Measurements from ENCODE around the gene PFDN4. TPM values are rescaled to one million over a fixed set of nuclear protein-coding genes. Genes with fewer than 3 reads are reported as not detected.

The PFDN4 gene
- total RNA-seq, 2 experiments from 2014 or later = 17.5 to 17.7 TPM

DNA sequence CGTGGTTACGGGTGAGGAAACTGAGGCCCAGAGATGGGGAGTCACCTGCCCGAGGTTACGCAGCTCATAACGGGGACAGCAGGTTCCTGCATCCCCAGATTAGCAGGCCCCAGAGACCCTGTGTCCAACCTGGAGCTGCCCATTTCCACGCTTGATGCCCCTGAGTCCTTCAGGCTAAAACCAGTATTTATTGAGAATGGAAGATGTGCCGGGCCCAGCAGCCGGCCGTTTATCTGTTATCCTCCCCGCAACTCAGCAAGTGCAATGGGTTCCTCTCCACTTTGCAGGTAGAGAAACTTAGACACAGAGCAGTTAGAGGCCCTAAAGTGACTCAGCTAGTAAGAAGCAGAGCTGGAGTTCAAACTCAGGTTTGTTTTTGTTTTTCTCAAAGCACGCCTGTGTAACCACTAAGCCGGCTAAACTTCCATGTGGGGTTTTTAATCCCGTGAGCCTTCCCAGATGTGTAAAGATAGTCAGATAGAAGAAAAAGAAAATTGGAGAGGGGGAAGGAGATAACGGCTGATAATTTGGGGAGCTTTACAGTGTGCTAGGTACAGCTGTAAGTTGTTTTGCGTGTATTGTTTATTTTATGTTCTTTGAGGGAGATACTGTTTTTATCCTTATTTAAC lies 775 bp downstream of the PFDN4 start:
- Mint-ChIP-seq H3K9me3 (no peaks in the 10 kb centered on the region), H3K27ac (peak overlapping the region; percentile 50), H3K4me3 (peak overlapping the region; percentile 89), H3K36me3 (ENCODE audit: low read depth) (peaks cover 5% of the 10 kb centered on the region), H3K4me1 (ENCODE audit: low read depth) (peaks cover 37% of the 10 kb centered on the region), H3K27me3 (no peaks in the 10 kb centered on the region)
- TF ChIP-seq, protein P1, sequence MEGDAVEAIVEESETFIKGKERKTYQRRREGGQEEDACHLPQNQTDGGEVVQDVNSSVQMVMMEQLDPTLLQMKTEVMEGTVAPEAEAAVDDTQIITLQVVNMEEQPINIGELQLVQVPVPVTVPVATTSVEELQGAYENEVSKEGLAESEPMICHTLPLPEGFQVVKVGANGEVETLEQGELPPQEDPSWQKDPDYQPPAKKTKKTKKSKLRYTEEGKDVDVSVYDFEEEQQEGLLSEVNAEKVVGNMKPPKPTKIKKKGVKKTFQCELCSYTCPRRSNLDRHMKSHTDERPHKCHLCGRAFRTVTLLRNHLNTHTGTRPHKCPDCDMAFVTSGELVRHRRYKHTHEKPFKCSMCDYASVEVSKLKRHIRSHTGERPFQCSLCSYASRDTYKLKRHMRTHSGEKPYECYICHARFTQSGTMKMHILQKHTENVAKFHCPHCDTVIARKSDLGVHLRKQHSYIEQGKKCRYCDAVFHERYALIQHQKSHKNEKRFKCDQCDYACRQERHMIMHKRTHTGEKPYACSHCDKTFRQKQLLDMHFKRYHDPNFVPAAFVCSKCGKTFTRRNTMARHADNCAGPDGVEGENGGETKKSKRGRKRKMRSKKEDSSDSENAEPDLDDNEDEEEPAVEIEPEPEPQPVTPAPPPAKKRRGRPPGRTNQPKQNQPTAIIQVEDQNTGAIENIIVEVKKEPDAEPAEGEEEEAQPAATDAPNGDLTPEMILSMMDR (IDR thresholded peaks at IDR 0.05) = no peak
- Histone ChIP-seq H3K36me3 (ENCODE audit: insufficient read depth, low read length) (no peaks in the 10 kb centered on the region), H3K4me3 (ENCODE audit: low read length) (peak overlapping the region; percentile 85), H3K27ac (ENCODE audit: low read depth in 1 of 2, low read length in 2 of 2) (no peak overlapping the region), H3K9me3 (ENCODE audit: control insufficient read depth in 1 of 2, insufficient read depth in 1 of 2, low read length in 2 of 2) (no peaks in the 10 kb centered on the region), H3K4me1 (ENCODE audit: insufficient read depth, low read length) (peaks cover 17% of the 10 kb centered on the region), H3K27me3 (ENCODE audit: control insufficient read depth in 1 of 2, insufficient read depth in 2 of 2, low read length in 2 of 2) (no peaks in the 10 kb centered on the region)
- intact Hi-C loops (cut with DNase I, micrococcal nuclease) = no loop called here
- DNase-seq (no peak), ATAC-seq (ENCODE audit: poor library complexity) (no peak)
- POLR2A ChIA-PET = interaction anchor here (0.6 to 2.5 kb wide), 6 partner anchors 8 to 1903 kb away, joined by 3 to 14 read pairs (median 3); no protein-coding TSS in a partner anchor
- CTCF ChIA-PET = interaction anchor here (1.0 to 2.3 kb wide), 6 partner anchors 9 to 113 kb away, joined by 3 to 9 read pairs (median 4); no protein-coding TSS in a partner anchor

DNA sequence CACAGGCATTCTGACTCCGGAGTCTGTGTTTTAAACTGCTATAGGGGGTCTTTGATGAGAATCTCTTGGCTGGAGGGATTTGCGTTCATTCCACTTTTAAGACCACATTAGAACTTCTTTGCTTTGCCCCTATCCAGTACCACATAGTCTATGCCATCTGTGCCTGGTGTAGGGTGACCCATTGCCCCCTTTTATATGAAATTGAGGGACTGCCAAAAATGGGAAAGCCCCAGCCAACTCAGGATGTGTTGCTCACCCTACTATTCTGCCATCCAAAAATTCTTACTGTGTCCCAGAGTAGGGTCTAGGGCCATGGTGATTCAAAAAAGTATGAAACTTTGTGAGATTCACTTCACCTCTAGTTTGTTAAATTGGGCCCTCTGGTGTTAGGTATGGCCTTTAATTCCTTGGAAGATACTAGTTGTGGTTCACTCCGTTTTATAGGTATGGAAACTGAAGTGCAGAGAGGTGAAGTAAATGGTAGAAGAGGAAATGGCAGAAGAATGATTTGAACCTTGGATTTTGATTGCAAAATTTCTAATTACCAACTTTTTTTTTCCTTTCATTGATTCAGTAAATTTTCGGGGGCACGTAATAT lies 1.4 kb downstream of the PFDN4 start:
- H3K36me3 Mint-ChIP-seq (ENCODE audit: low read depth) = peaks cover 10% of the 10 kb centered on the region
- Histone ChIP-seq H3K36me3 (ENCODE audit: insufficient read depth, low read length) (no peaks in the 10 kb centered on the region), H3K9me3 (ENCODE audit: control insufficient read depth in 1 of 2, insufficient read depth in 1 of 2, low read length in 2 of 2) (no peaks in the 10 kb centered on the region), H3K27me3 (ENCODE audit: control insufficient read depth in 1 of 2, insufficient read depth in 2 of 2, low read length in 2 of 2) (no peaks in the 10 kb centered on the region), H3K4me3 (ENCODE audit: low read length) (no peak overlapping the region), H3K4me1 (ENCODE audit: insufficient read depth, low read length) (peaks cover 17% of the 10 kb centered on the region), H3K27ac (ENCODE audit: low read depth in 1 of 2, low read length in 2 of 2) (no peak overlapping the region)
- ATAC-seq (ENCODE audit: poor library complexity) (no peak), DNase-seq (no peak)
- H3K9me3 Mint-ChIP-seq = no peaks in the 10 kb centered on the region
- CTCF ChIA-PET = interaction anchor here (2.3 kb wide), 1 partner anchor 10 kb away, joined by 9 read pairs; no protein-coding TSS in a partner anchor
- peak overlapping the region; percentile 89 for H3K4me3 Mint-ChIP-seq
- peak overlapping the region; percentile 50 for H3K27ac Mint-ChIP-seq
- H3K27me3 Mint-ChIP-seq = no peaks in the 10 kb centered on the region
- intact Hi-C loops (cut with DNase I, micrococcal nuclease) = no loop called here
- POLR2A ChIA-PET = interaction anchor here (2.5 kb wide), 1 partner anchor 13 kb away, joined by 14 read pairs; no protein-coding TSS in a partner anchor
- H3K4me1 Mint-ChIP-seq (ENCODE audit: low read depth) = peaks cover 42% of the 10 kb centered on the region
- TF ChIP-seq, protein P1 (IDR thresholded peaks at IDR 0.05) = no peak

DNA sequence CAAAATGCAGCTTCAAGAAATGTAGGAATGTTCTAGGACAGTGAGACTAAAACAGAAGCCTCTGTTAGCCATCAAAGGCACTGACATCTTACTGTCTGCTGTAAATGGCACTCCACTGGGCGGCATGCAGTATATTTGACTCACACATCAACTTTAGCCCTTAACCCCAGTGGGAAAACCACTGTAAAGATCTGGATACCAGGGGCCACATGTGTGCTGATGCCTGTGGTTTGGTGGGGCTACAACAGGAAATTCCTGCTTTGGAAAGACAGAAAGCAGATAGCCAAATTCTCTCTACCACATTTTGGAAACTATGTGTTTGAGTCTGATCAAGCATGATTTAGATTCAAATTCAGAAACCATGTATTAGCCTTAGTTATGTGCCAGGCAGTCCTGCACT lies 4.3 kb downstream of the PFDN4 start:
- H3K36me3 ChIP-seq (ENCODE audit: insufficient read depth, low read length) = peaks cover 18% of the 10 kb centered on the region
- H3K4me1 ChIP-seq (ENCODE audit: insufficient read depth, low read length) = peaks cover 17% of the 10 kb centered on the region
- no peaks in the 10 kb centered on the region for H3K27me3 ChIP-seq (ENCODE audit: control insufficient read depth in 1 of 2, insufficient read depth in 2 of 2, low read length in 2 of 2)
- intact Hi-C loops (cut with DNase I, micrococcal nuclease) = no loop called here
- DNase-seq (no peak), ATAC-seq (ENCODE audit: poor library complexity) (no peak)
- H3K4me3 Mint-ChIP-seq = no peak overlapping the region
- peaks cover 45% of the 10 kb centered on the region for H3K4me1 Mint-ChIP-seq (ENCODE audit: low read depth)
- H3K27ac Mint-ChIP-seq = no peak overlapping the region
- H3K9me3 Mint-ChIP-seq = no peaks in the 10 kb centered on the region
- H3K9me3 ChIP-seq (ENCODE audit: control insufficient read depth in 1 of 2, insufficient read depth in 1 of 2, low read length in 2 of 2) = no peaks in the 10 kb centered on the region
- H3K36me3 Mint-ChIP-seq (ENCODE audit: low read depth) = peaks cover 38% of the 10 kb centered on the region
- H3K4me3 ChIP-seq (ENCODE audit: low read length) = no peak overlapping the region
- H3K27me3 Mint-ChIP-seq = no peaks in the 10 kb centered on the region
- ChIA-PET CTCF (interaction anchor here (1.3 kb wide), 1 partner anchor 109 kb away, joined by 4 read pairs; no protein-coding TSS in a partner anchor), POLR2A (no interaction called here)
- H3K27ac ChIP-seq (ENCODE audit: low read depth in 1 of 2, low read length in 2 of 2) = no peak overlapping the region
- TF ChIP-seq, protein P1 (IDR thresholded peaks at IDR 0.05) = no peak

Data from CD4-positive, alpha-beta T cell (primary cell).